Measurements from ENCODE around the gene NAA38. TPM values are rescaled to one million over a fixed set of nuclear protein-coding genes. Genes with fewer than 3 reads are reported as not detected.
A peak's percentile ranks its signal among the peaks of the same experiment; 100 is the strongest.

NAA38 gene
- total RNA-seq, 1 experiment from 2014 or later = 30.4 TPM

GRCh38 chr17:7862692-7863437 is 5.5 kb upstream of the NAA38 start:
- peak; percentile 61 to 74 for DNase-seq
- Histone ChIP-seq H3K4me3 (no peak overlapping the region), H3K27ac (no peak overlapping the region)

GRCh38 chr17:7859028-7859427 is 1.7 kb upstream of the NAA38 start:
- Histone ChIP-seq H3K36me3 (peaks cover 7% of the 10 kb centered on the region; the same call in 1 of the 2 replicates), H3K27ac (no peak overlapping the region), H3K9me3 (replicated peaks) (no peaks in the 10 kb centered on the region), H3K4me3 (no peak overlapping the region), H3K4me1 (0 out of 2 replicates have a peak, but pooled peaks cover 5% of the 10 kb centered on the region), H3K27me3 (no peaks in the 10 kb centered on the region)
- DNase-seq = no peak

More at GRCh38 chr17:7862692-7863437, 5.5 kb upstream of the NAA38 start:
- H3K27me3 ChIP-seq = no peaks in the 10 kb centered on the region
- peaks cover 15% of the 10 kb centered on the region for H3K36me3 ChIP-seq
- no peaks in the 10 kb centered on the region for H3K9me3 ChIP-seq (replicated peaks)
- H3K4me1 ChIP-seq = 0 out of 2 replicates have a peak, but pooled peaks cover 3% of the 10 kb centered on the region

GRCh38 chr17:7858522-7858810 is 1.1 kb upstream of the NAA38 start:
- DNase-seq = no peak
- no peak overlapping the region for H3K4me3 ChIP-seq
- peaks cover 7% of the 10 kb centered on the region; the same call in 1 of the 2 replicates for H3K36me3 ChIP-seq
- no peak overlapping the region for H3K27ac ChIP-seq
- H3K4me1 ChIP-seq = 0 out of 2 replicates have a peak, but pooled peaks cover 5% of the 10 kb centered on the region
- no peaks in the 10 kb centered on the region for H3K27me3 ChIP-seq
- no peaks in the 10 kb centered on the region for H3K9me3 ChIP-seq (replicated peaks)

- Histone ChIP-seq H3K9me3 (replicated peaks) (no peaks in the 10 kb centered on the region), H3K36me3 (peaks cover 3% of the 10 kb centered on the region; the same call in 1 of the 2 replicates), H3K4me3 (peak within 1 kb of the TSS; percentile 71), H3K27me3 (no peaks in the 10 kb centered on the region), H3K4me1 (0 out of 2 replicates have a peak, but pooled peaks cover 3% of the 10 kb centered on the region), H3K27ac (peak within 1 kb of the TSS; percentile 94)
- DNase-seq = peak; percentile 86 to 89
These were observed 558 bp upstream of the NAA38 start, which contains the start of gene CYB5D1 for GRCh38 chr17:7857713-7858521. Gene CYB5D1 (plus strand): TSS chr17:7858003. CDS start chr17:7858135, 132 bp downstream.

GRCh38 chr17:7856011-7856810 is 1.1 kb downstream of the NAA38 start:
- H3K4me1 ChIP-seq = 0 out of 2 replicates have a peak, but pooled peaks cover 2% of the 10 kb centered on the region
- DNase-seq = peak in 1 of 2 experiments; percentile 32
- no peaks in the 10 kb centered on the region for H3K9me3 ChIP-seq (replicated peaks)
- no peaks in the 10 kb centered on the region for H3K27me3 ChIP-seq
- H3K27ac ChIP-seq = peak overlapping the region; percentile 94
- H3K4me3 ChIP-seq = peak overlapping the region; percentile 71
- H3K36me3 ChIP-seq = peaks cover 8% of the 10 kb centered on the region

- no peak for DNase-seq
- Histone ChIP-seq H3K4me1 (0 out of 2 replicates have a peak, but pooled peaks cover 2% of the 10 kb centered on the region), H3K27me3 (no peaks in the 10 kb centered on the region), H3K4me3 (no peak overlapping the region), H3K36me3 (peaks cover 14% of the 10 kb centered on the region), H3K9me3 (replicated peaks) (no peaks in the 10 kb centered on the region), H3K27ac (no peak overlapping the region)
These were observed 1.7 kb downstream of the NAA38 start for GRCh38 chr17:7855660-7856010.

GRCh38 chr17:7854851-7855659 is 2.3 kb downstream of the NAA38 start, which contains the start of gene TMEM88:
Gene TMEM88 (plus strand): TSS chr17:7855066. CDS start chr17:7855075, 9 bp downstream.
- H3K9me3 ChIP-seq (replicated peaks) = no peaks in the 10 kb centered on the region
- no peak within 1 kb of the TSS for H3K27ac ChIP-seq
- H3K27me3 ChIP-seq = no peaks in the 10 kb centered on the region
- peak within 1 kb of the TSS; percentile 71; the same call in 1 of the 2 replicates for H3K4me3 ChIP-seq
- 0 out of 2 replicates have a peak, but pooled peaks cover 2% of the 10 kb centered on the region for H3K4me1 ChIP-seq
- no peak for DNase-seq
- peaks cover 19% of the 10 kb centered on the region for H3K36me3 ChIP-seq

- Histone ChIP-seq H3K4me3 (no peak overlapping the region), H3K36me3 (peaks cover 19% of the 10 kb centered on the region), H3K27me3 (no peaks in the 10 kb centered on the region), H3K27ac (no peak overlapping the region), H3K9me3 (replicated peaks) (no peaks in the 10 kb centered on the region), H3K4me1 (0 out of 2 replicates have a peak, but pooled peaks cover 2% of the 10 kb centered on the region)
- no peak for DNase-seq
These were observed 3.1 kb downstream of the NAA38 start for GRCh38 chr17:7854078-7854777.

- H3K4me1 ChIP-seq = 0 out of 2 replicates have a peak, but pooled peaks cover 2% of the 10 kb centered on the region
- H3K4me3 ChIP-seq = no peak overlapping the region
- no peaks in the 10 kb centered on the region for H3K27me3 ChIP-seq
- no peak for DNase-seq
- H3K27ac ChIP-seq = no peak overlapping the region
- peaks cover 19% of the 10 kb centered on the region for H3K36me3 ChIP-seq
- H3K9me3 ChIP-seq (replicated peaks) = no peaks in the 10 kb centered on the region
These were observed 3.7 kb downstream of the NAA38 start for GRCh38 chr17:7853691-7854038.

- 0 out of 2 replicates have a peak, but pooled peaks cover 2% of the 10 kb centered on the region for H3K4me1 ChIP-seq
- DNase-seq = no peak
- no peaks in the 10 kb centered on the region for H3K9me3 ChIP-seq (replicated peaks)
- H3K4me3 ChIP-seq = no peak overlapping the region
- H3K27ac ChIP-seq = no peak overlapping the region
- H3K36me3 ChIP-seq = peaks cover 19% of the 10 kb centered on the region
- H3K27me3 ChIP-seq = no peaks in the 10 kb centered on the region
These were observed 4.3 kb downstream of the NAA38 start for GRCh38 chr17:7852919-7853690.

- Histone ChIP-seq H3K36me3 (peaks cover 19% of the 10 kb centered on the region), H3K4me1 (0 out of 2 replicates have a peak, but pooled peaks cover 2% of the 10 kb centered on the region), H3K4me3 (no peak overlapping the region), H3K9me3 (replicated peaks) (no peaks in the 10 kb centered on the region), H3K27me3 (no peaks in the 10 kb centered on the region), H3K27ac (no peak overlapping the region)
- no peak for DNase-seq
These were observed 5.1 kb downstream of the NAA38 start for GRCh38 chr17:7852262-7852670.

- H3K4me3 ChIP-seq = no peak overlapping the region
- peaks cover 19% of the 10 kb centered on the region for H3K36me3 ChIP-seq
- no peaks in the 10 kb centered on the region for H3K27me3 ChIP-seq
- DNase-seq = peak in 1 of 2 experiments; percentile 49
- 0 out of 2 replicates have a peak, but pooled peaks cover 2% of the 10 kb centered on the region for H3K4me1 ChIP-seq
- no peak overlapping the region for H3K27ac ChIP-seq
- H3K9me3 ChIP-seq (replicated peaks) = no peaks in the 10 kb centered on the region
These were observed 5.7 kb downstream of the NAA38 start for GRCh38 chr17:7851438-7852261.

All from SJCRH30 (cell line).